Lower lobe of right lung (tissue), 2 donors: Measurements from ENCODE around the gene PARVA. TPM values are rescaled to one million over a fixed set of nuclear protein-coding genes. Genes with fewer than 3 reads are reported as not detected.

ENCODE experiments used
- ATAC-seq, 2 donors: fragments of 200-7000 bp; cut with Tn5 transposase; one replicate each; pipeline ENCODE4 v1.9.1; 2020 to 2022; ENCODE audit warnings: mild to moderate bottlenecking in 2 of 2, moderate library complexity in 2 of 2
- DNase-seq: peaks from one replicate; pipeline ENCODE4 v3.0.0-alpha.2; 2020
- H3K27ac ChIP-seq: fragments of 200-600 bp; one replicate; pipeline ENCODE4 v1.8.0; 2022
- H3K27me3 ChIP-seq: fragments of 200-600 bp; one replicate; pipeline ENCODE4 v1.8.0; 2022; ENCODE audit warnings: low read depth
- H3K36me3 ChIP-seq: fragments of 200-600 bp; one replicate; pipeline ENCODE4 v1.8.0; 2022; ENCODE audit warnings: mild to moderate bottlenecking
- H3K4me1 ChIP-seq: fragments of 200-600 bp; one replicate; pipeline ENCODE4 v1.8.0; 2022
- H3K4me3 ChIP-seq: fragments of 200-600 bp; one replicate; pipeline ENCODE4 v1.8.0; 2022; ENCODE audit warnings: mild to moderate bottlenecking
- H3K9me3 ChIP-seq: fragments of 200-600 bp; one replicate; pipeline ENCODE4 v1.8.0; 2022
- CTCF ChIP-seq: fragments of 200-600 bp; IDR thresholded peaks from one replicate; pipeline ENCODE4 v1.8.0; 2022; ENCODE audit warnings: antibody characterized with exemption, mild to moderate bottlenecking
- intact Hi-C: fragments of 100-400 bp; cut with DNase I; formaldehyde crosslinking; loops from one replicate; pipeline ENCODE4 v1.11.0; 2022
- total RNA-seq: library from RNA; stranded (reverse); fragmentation: NEBNext Ultra II Directional; extraction: Animal tissue kit (Norgen Biotek cat#: 25700); gene quantifications from one replicate; pipeline ENCODE4 v1.2.1, GENCODE V29; 2021
- donor health status: DM: no; HTN: yes; CAD: no; lungs with severe emphysema.

The PARVA gene
- total RNA-seq, 1 donor from 2014 or later: 58.3 TPM

GRCh38 chr11:12464303-12464702 lies 86.9 kb downstream of the PARVA start:
- Histone ChIP-seq H3K27ac (no peak overlapping the region), H3K27me3 (no peaks in the 10 kb centered on the region), H3K4me3 (no peak overlapping the region), H3K36me3 (no peaks in the 10 kb centered on the region), H3K9me3 (no peaks in the 10 kb centered on the region), H3K4me1 (no peaks in the 10 kb centered on the region)
- TF ChIP-seq CTCF: no peak
- DNase-seq: no peak
- ATAC-seq: no peak
- intact Hi-C loops: no loop called here

- TF ChIP-seq CTCF: no peak
- Histone ChIP-seq H3K4me1 (peaks cover 9% of the 10 kb centered on the region), H3K9me3 (no peaks in the 10 kb centered on the region), H3K4me3 (no peak overlapping the region), H3K27me3 (no peaks in the 10 kb centered on the region), H3K36me3 (no peaks in the 10 kb centered on the region), H3K27ac (no peak overlapping the region)
- DNase-seq: no peak
- intact Hi-C loops: no loop called here
- no peak for ATAC-seq
Observed at GRCh38 chr11:12465332-12465731, 88.0 kb downstream of the PARVA start.

- H3K9me3 ChIP-seq: no peaks in the 10 kb centered on the region
- no peak for TF ChIP-seq CTCF
- H3K4me3 ChIP-seq: no peak overlapping the region
- H3K27ac ChIP-seq: no peak overlapping the region
- no peak for DNase-seq
- H3K36me3 ChIP-seq: no peaks in the 10 kb centered on the region
- H3K4me1 ChIP-seq: peaks cover 16% of the 10 kb centered on the region
- intact Hi-C loops: no loop called here
- H3K27me3 ChIP-seq: no peaks in the 10 kb centered on the region
- ATAC-seq: no peak
Observed at GRCh38 chr11:12467610-12468009, 90.2 kb downstream of the PARVA start.

- no peaks in the 10 kb centered on the region for H3K27me3 ChIP-seq
- H3K36me3 ChIP-seq: peaks cover 11% of the 10 kb centered on the region
- intact Hi-C loops: no loop called here
- H3K4me3 ChIP-seq: no peak overlapping the region
- no peak for TF ChIP-seq CTCF
- H3K27ac ChIP-seq: no peak overlapping the region
- DNase-seq: no peak
- no peaks in the 10 kb centered on the region for H3K9me3 ChIP-seq
- H3K4me1 ChIP-seq: peaks cover 22% of the 10 kb centered on the region
- no peak for ATAC-seq
Observed at GRCh38 chr11:12469451-12469850, 92.1 kb downstream of the PARVA start.

GRCh38 chr11:12470236-12470635 lies 92.9 kb downstream of the PARVA start:
- Histone ChIP-seq H3K27ac (no peak overlapping the region), H3K9me3 (no peaks in the 10 kb centered on the region), H3K4me1 (peaks cover 22% of the 10 kb centered on the region), H3K4me3 (no peak overlapping the region), H3K27me3 (no peaks in the 10 kb centered on the region), H3K36me3 (peaks cover 18% of the 10 kb centered on the region)
- intact Hi-C loops: no loop called here
- DNase-seq (no peak), ATAC-seq (no peak)
- TF ChIP-seq CTCF: no peak
